WTC11 (cell line): ENCODE measurements around the gene SMARCD1.

Experiments used
- CTCF ChIP-seq: fragments of 200-600 bp; IDR thresholded peaks from 2 replicates; pipeline ENCODE4 v1.8.0; 2022; ENCODE audit warnings: antibody characterized with exemption
- ESRRA ChIP-seq: sonication (generic); formaldehyde crosslinking; IDR thresholded peaks from 2 replicates; pipeline ENCODE4 v1.8.1; 2022; ENCODE audit warnings: mild to moderate bottlenecking, missing genetic modification reagents, borderline replicate concordance
- IRF2 ChIP-seq: sonication (generic); formaldehyde crosslinking; IDR thresholded peaks from 2 replicates; pipeline ENCODE4 v1.8.0; 2022; ENCODE audit warnings: low read depth, missing genetic modification reagents, borderline replicate concordance
- MAX ChIP-seq: sonication (generic); formaldehyde crosslinking; IDR thresholded peaks from 2 replicates; pipeline ENCODE4 v1.8.0; 2022; ENCODE audit warnings: mild to moderate bottlenecking, missing genetic modification reagents
- PREB ChIP-seq: sonication (generic); formaldehyde crosslinking; IDR thresholded peaks from 2 replicates; pipeline ENCODE4 v1.8.1; 2022; ENCODE audit warnings: mild to moderate bottlenecking, missing genetic modification reagents, moderate library complexity, borderline replicate concordance
- USF2 ChIP-seq: sonication (generic); formaldehyde crosslinking; IDR thresholded peaks from 2 replicates; pipeline ENCODE4 v1.8.1; 2023; ENCODE audit warnings: mild to moderate bottlenecking, missing genetic modification reagents, moderate library complexity

- TF ChIP-seq MAX (CRISPR knock-in tag) = no peak
- no peak for TF ChIP-seq CTCF
- no peak for TF ChIP-seq USF2 (CRISPR knock-in tag)
- TF ChIP-seq ESRRA (CRISPR knock-in tag) = no peak
- no peak for TF ChIP-seq PREB (CRISPR knock-in tag)
- no peak for TF ChIP-seq IRF2 (CRISPR knock-in tag)
These were observed 17.0 kb downstream of the SMARCD1 start for GRCh38 chr12:50102131-50102531.
